ENCODE data around the gene MYL12A.
"Not testable (repeated sequence)": the region's sequence is repeated elsewhere in the genome, so short reads cannot be mapped to it uniquely, and the experiment has no call there.

MYL12A gene

DNA sequence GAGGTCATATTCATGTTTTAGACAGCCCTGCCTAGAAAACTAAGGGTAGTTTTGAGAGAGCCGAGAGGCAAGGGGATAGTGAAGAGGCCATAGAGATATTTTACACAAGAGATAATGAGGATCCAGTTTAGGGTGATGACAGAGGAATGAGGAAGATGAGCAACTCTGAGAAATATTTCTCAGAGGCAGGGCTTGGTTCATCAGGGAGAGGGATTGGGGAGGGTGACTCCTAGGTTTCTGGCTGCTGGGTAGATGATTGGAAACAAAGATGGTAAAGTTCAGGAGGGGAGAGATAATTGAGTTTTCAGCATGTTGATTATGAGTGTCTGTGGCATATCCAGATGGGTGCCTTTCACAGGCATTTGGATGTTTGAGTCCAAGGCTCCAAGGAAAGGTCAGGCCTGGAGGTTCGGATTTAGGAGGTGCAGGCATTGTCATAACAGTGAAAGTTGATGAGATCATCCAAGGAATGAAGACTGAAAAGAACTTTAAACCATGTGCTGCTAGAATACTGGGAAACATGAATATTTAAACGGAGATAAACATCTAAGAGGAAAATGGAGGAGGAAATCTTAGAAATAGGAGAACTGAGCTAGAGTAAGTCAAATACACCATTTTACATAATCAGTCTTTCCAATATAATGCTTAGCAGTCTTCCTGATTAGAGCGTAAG lies 21.8 kb downstream of the MYL12A start:
- in situ Hi-C loops (cut with HindIII; ENCODE audit: low pct_ligation_motif_present, low pct_unique_long_range_greater_than_20kb, low sequenced_read_pairs) = no loop called here
- DNase-seq = no peak

- DNase-seq = no peak
- in situ Hi-C loops (cut with HindIII; ENCODE audit: low pct_ligation_motif_present, low pct_unique_long_range_greater_than_20kb, low sequenced_read_pairs) = no loop called here
These were observed 22.3 kb downstream of the MYL12A start for GRCh38 chr18:3269914-3270299.

DNA sequence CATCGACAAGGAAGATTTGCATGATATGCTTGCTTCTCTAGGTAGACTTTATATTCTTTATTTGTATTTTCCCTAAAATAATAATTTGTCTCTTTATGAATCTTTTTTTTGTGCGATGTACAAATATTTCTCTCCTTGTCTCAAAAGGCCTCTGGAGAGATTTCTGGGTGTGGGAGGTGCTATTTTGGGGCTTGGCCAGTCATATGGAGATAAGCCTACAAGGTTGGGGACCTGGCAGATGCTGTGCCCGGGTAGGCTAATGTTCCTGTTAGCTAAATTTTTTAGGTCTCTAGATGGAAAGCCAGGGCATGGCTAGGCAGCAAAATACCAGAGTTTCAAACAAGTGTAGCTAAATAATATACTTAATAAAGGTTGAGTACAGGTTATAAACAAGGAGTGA lies 25.4 kb downstream of the MYL12A start:
- DNase-seq = no peak
- in situ Hi-C loops (cut with HindIII; ENCODE audit: low pct_ligation_motif_present, low pct_unique_long_range_greater_than_20kb, low sequenced_read_pairs) = no loop called here

DNA sequence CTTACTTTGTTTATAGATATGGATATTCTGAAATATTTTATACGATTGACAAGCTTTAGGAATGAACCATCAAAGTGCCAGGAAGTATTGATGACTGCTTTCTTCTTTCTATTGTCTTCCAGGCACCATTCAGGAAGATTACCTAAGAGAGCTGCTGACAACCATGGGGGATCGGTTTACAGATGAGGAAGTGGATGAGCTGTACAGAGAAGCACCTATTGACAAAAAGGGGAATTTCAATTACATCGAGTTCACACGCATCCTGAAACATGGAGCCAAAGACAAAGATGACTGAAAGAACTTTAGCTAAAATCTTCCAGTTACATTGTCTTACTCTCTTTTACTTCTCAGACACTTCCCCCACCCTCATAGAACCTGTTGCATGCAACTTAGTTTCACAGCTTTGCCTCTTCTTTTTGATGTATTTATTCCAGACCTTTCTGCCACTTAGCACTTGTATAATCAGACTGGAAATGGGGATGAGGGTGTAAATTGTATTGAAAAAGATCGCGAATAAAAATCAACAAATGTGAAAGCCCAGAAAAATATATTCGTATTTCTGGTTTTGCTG lies 30.1 kb downstream of the MYL12A start:
- DNase-seq; in situ Hi-C loops (cut with HindIII; ENCODE audit: low pct_ligation_motif_present, low pct_unique_long_range_greater_than_20kb, low sequenced_read_pairs): not testable (repeated sequence)

- DNase-seq = no peak
- in situ Hi-C loops (cut with HindIII; ENCODE audit: low pct_ligation_motif_present, low pct_unique_long_range_greater_than_20kb, low sequenced_read_pairs) = no loop called here
These were observed 31.9 kb downstream of the MYL12A start for GRCh38 chr18:3279201-3280185.

DNA sequence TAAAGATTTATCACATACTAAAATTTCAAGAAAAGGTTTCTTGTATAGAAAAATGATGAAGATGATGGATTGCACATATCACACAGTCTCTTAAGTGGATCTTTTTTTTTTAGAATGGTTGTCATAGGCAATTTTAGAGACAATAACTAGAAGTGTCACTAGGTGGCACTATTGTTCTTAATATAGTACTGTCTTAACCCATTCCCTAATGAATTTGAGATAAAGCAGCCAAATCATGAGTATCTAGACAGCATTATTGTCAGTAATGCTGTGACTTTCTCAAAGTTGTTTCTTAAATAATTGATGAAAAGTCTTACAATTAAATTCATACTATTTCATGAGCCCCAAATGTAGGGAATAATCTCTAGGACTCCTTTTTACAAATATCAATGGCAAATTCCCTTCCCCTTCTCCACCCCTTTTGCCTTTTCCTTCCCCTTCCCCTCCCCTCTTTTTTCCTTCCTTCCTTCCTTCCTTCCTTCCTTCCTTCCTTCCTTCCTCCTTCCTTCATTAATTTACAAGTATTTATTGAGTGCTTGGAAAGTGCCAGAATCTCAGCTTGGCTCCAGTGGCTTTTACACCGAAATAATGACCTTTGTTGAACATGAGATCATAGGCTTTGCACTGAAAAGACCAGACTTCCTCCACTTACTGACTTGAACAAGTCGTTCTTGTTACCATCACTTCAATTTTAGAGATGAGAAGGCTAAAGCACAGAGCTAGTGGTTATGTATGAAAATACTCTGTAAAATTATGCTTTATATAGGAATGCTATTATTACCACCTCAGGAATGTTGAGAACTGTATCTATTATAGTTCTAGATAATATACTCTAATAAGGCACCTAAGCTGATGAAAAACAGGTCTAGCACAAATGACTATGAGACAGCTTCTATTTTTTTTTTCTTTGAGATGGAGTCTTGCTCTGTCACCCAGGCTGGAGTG lies 34.1 kb downstream of the MYL12A start:
- DNase-seq = peak; percentile 83
- in situ Hi-C loops (cut with HindIII; ENCODE audit: low pct_ligation_motif_present, low pct_unique_long_range_greater_than_20kb, low sequenced_read_pairs) = no loop called here

DNA sequence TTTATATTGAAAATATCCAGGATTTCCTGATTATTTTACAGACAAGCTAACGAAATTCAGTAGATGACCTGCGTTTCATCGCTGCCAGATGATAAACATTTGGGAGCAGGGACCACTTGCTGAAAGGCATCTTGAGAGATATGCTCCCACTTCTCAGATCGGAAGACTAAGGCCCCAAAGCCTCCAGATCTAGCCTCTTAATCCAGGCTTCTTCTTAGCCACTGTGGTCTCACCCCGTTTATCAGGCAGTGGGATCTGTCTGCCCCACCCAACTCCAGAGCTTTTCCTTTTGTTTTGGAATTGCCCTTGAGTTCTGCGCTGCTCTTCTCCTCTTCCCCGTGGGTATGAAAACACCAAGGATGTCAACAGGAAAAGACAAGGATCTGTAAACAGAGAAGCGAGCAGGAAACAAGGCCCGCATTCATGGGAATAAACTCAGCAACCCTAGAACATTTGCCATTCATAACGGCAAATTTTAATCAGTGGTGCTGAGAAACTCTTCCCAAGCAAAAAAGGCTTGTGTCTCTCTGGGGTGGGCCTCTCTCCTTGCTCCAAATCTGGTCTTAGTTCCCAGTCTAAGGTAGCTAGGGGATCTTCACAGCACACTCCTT lies 35.8 kb downstream of the MYL12A start:
- in situ Hi-C loops (cut with HindIII; ENCODE audit: low pct_ligation_motif_present, low pct_unique_long_range_greater_than_20kb, low sequenced_read_pairs) = no loop called here
- DNase-seq = no peak

DNA sequence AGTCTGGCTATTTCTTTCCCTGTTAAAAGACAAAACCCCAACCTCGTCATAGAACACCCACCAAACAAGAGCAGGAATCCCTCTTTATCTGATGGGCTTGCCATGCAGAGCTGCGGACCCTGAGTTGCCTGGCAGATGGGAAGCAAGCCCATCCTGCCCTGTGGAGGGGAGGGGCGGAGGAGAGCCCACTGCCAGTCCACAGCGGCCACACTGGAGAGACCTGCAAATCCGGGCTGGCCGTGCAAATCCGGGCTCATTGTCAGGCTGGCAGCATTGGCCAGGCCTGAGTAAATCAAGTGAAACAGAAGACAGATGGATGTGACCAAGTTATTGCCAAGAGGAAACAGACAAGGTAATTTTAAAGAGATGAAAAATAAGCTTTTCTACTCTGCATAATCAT lies 36.3 kb downstream of the MYL12A start:
- no peak for DNase-seq
- in situ Hi-C loops (cut with HindIII; ENCODE audit: low pct_ligation_motif_present, low pct_unique_long_range_greater_than_20kb, low sequenced_read_pairs) = no loop called here

DNA sequence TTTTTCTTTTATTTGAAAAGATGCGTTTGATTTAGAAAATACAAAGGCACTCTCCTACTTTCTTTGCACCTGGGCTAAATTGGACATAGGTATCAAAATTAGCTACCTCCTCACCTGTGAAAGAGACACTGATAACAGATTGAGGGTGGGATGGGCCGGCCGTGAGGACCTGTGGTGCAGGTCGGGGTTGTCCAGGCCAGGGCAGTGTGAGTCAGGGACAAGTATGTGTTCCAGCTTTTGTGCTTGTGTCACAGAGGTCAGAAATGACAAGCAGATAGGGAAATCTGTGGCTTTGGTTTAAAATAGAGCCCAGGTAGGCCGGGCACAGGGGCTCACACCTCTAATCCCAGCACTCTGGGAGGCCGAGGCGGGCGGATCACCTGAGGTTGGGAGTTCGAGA lies 36.9 kb downstream of the MYL12A start:
- in situ Hi-C loops (cut with HindIII; ENCODE audit: low pct_ligation_motif_present, low pct_unique_long_range_greater_than_20kb, low sequenced_read_pairs) = no loop called here
- no peak for DNase-seq

DNA sequence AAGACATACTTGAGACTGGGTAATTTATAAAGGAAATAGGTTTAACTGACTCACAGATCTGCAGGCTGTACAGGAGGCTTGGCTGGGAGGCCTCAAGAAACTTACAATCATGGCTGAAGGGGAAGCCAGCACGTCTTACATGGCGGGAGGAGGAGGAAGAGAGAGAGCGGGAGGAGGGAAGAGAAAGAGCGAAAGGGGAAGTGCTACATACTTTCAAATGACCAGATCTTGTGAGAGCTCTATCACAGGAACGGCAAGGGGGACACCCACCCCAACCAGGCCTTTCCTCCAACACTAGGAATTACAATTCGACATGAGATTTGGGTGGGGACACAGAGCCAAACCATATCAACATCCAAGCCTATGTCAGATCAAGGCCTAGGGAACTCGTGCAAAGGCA lies 38.6 kb downstream of the MYL12A start:
- no peak for DNase-seq
- in situ Hi-C loops (cut with HindIII; ENCODE audit: low pct_ligation_motif_present, low pct_unique_long_range_greater_than_20kb, low sequenced_read_pairs) = no loop called here

- in situ Hi-C loops (cut with HindIII; ENCODE audit: low pct_ligation_motif_present, low pct_unique_long_range_greater_than_20kb, low sequenced_read_pairs) = no loop called here
- DNase-seq = no peak
These were observed 45.8 kb downstream of the MYL12A start for GRCh38 chr18:3293196-3293951.

- in situ Hi-C loops (cut with HindIII; ENCODE audit: low pct_ligation_motif_present, low pct_unique_long_range_greater_than_20kb, low sequenced_read_pairs) = no loop called here
- DNase-seq = no peak
These were observed 47.0 kb downstream of the MYL12A start for GRCh38 chr18:3294435-3295080.

GRCh38 chr18:3297025-3297984 lies 49.7 kb downstream of the MYL12A start:
- in situ Hi-C loops (cut with HindIII; ENCODE audit: low pct_ligation_motif_present, low pct_unique_long_range_greater_than_20kb, low sequenced_read_pairs) = no loop called here
- peak; percentile 94 for DNase-seq

DNA sequence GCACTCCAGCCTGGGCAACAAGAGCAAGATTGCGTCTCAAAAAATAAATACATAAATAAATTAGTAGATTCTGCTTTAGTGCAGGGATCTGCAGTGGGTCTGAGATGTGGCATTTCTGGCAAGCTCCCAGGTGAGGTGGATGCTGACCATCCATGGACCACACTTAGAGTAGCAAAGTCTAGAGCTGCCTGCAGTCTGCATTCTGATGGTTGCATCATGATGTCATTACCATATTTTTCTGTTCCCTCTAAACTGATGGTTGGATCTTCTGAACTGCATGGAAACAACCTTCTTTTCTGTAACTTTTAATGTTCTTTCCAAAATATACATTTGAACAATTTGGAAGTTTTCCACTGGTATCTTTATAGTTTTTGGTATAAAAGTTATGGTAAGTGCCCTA lies 57.2 kb downstream of the MYL12A start:
- in situ Hi-C loops (cut with HindIII; ENCODE audit: low pct_ligation_motif_present, low pct_unique_long_range_greater_than_20kb, low sequenced_read_pairs) = no loop called here
- no peak for DNase-seq

DNA sequence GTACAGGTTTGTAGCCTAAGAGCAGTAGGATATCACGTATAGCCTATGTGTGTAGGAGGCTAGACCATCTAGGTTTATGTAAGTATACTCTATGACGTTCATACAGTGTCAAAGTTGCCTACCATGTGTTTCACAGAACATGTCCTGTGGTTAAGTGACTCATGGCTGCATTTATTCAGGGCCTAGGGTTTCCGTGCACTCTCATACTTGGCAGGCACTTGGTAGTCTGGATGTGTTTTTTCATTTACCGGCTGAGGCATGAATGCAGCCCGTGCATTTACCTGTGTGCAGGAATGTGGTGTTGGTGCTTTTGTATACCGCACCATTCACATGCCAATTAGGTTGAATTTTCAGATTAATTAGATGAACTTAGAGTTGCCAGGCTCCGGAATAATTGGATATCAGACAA lies 57.8 kb downstream of the MYL12A start:
- in situ Hi-C loops (cut with HindIII; ENCODE audit: low pct_ligation_motif_present, low pct_unique_long_range_greater_than_20kb, low sequenced_read_pairs) = no loop called here
- DNase-seq = peak; percentile 82

Measured in ACHN (cell line).